DND-41 (cell line): ENCODE measurements around the gene CD63.

Experiments
- ATAC-seq: fragments of 200-7000 bp; cut with Tn5 transposase; 3 replicates; pipeline ENCODE4 v1.9.1; 2021; ENCODE audit warnings: low read depth; ENCODE audit not compliant: insufficient read depth
- DNase-seq: peaks from one replicate; pipeline ENCODE4 v3.0.0-alpha.2; 2020
- H2AFZ ChIP-seq: 2 replicates; pipeline ENCODE4 v1.6.0; 2012; ENCODE audit warnings: low read depth, low read length
- H3K27ac ChIP-seq: 2 replicates; pipeline ENCODE4 v1.5.1; 2012; ENCODE audit warnings: low read length, inconsistent platforms
- H3K27me3 ChIP-seq: fragments of 200-600 bp; sonication (generic); 2 replicates; pipeline ENCODE4 v1.6.0; 2012; ENCODE audit warnings: low read length, mild to moderate bottlenecking, inconsistent platforms; ENCODE audit not compliant: insufficient read depth, poor library complexity
- H3K36me3 ChIP-seq: 2 replicates; pipeline ENCODE4 v1.5.1; 2012; ENCODE audit warnings: low read length, inconsistent platforms; ENCODE audit not compliant: insufficient read depth
- H3K4me1 ChIP-seq: 2 replicates; pipeline ENCODE4 v1.5.1; 2012; ENCODE audit warnings: mild to moderate bottlenecking, low read length; ENCODE audit not compliant: insufficient read depth
- H3K4me2 ChIP-seq: 2 replicates; pipeline ENCODE4 v1.6.0; 2012; ENCODE audit warnings: mild to moderate bottlenecking, moderate library complexity, low read length, inconsistent platforms; ENCODE audit not compliant: insufficient read depth
- H3K4me3 ChIP-seq, 2 experiments: fragments of 200-600 bp in 1 of 2; shearing (Covaris generic) in 1 of 2; 2 replicates each; pipeline ENCODE4 v1.5.1; 2012 to 2016; ENCODE audit warnings: inconsistent platforms in 2 of 2, low read length in 2 of 2, mild to moderate bottlenecking in 2 of 2, low read depth in 1 of 2, moderate library complexity in 1 of 2
- H3K79me2 ChIP-seq: 2 replicates; pipeline ENCODE4 v1.6.0; 2012; ENCODE audit warnings: low read length, inconsistent platforms; ENCODE audit not compliant: insufficient read depth
- H3K9ac ChIP-seq: 2 replicates; pipeline ENCODE4 v1.6.0; 2012; ENCODE audit warnings: low read depth, mild to moderate bottlenecking, inconsistent platforms, low read length, moderate library complexity
- H3K9me3 ChIP-seq: 2 replicates; pipeline ENCODE4 v1.5.1; 2012; ENCODE audit warnings: low read length, moderate library complexity, mild to moderate bottlenecking, inconsistent platforms; ENCODE audit not compliant: insufficient read depth, severe bottlenecking
- H4K20me1 ChIP-seq: 2 replicates; pipeline ENCODE4 v1.6.0; 2012; ENCODE audit warnings: low read length; ENCODE audit not compliant: insufficient read depth
- EZH2 ChIP-seq: IDR thresholded peaks from 3 replicates; pipeline ENCODE4 v1.6.1; 2012; ENCODE audit warnings: borderline replicate concordance, low read depth, mild to moderate bottlenecking, moderate library complexity, low read length, inconsistent platforms; ENCODE audit not compliant: severe bottlenecking
- TF ChIP-seq, protein P1 (sequence below): IDR thresholded peaks from 2 replicates; pipeline ENCODE4 v1.5.1; 2012; ENCODE audit warnings: borderline replicate concordance, low read length, moderate library complexity, mild to moderate bottlenecking; ENCODE audit not compliant: poor library complexity, severe bottlenecking; ENCODE audit errors: extremely low read depth

Gene CD63

DNA sequence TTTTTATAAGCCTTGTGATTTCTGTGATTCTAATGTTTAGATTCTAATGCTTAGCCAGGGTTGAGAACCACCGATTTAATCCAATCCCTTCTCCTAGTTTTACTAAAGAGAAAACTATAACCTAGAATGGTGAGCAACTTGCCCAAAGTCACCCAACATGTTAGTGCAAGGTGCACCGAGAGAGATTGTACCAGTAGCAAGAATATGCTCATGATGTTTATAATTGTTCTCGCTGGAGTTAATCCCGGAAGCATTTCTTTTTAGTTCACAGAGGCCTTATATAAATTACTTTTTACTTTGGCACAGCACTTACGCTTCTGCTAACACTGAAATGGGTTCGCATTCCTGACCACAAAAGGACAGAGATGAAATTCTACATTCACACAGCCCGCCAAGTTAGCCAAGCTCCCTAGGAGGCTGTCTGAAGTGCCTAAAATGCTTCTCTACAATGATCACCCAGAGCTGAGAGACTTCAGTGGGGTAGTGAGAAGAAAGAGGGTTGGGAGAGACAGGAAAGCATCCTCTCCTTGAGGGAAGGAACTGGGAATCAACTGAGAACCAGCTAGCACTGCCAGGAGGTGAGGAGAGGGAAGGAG lies 13.5 kb downstream of the CD63 start:
- DNase-seq (no peak), ATAC-seq (no peak)
- H2AFZ ChIP-seq = peak overlapping the region; percentile 94
- peak overlapping the region; percentile 40 to 70; a peak in 3 of 4 replicates for H3K4me3 ChIP-seq
- peak overlapping the region; percentile 97 for H3K4me2 ChIP-seq
- peak overlapping the region; percentile 79 for H3K27ac ChIP-seq
- H3K9me3 ChIP-seq = no peaks in the 10 kb centered on the region
- no peaks in the 10 kb centered on the region for H3K27me3 ChIP-seq
- H3K4me1 ChIP-seq = peaks cover 31% of the 10 kb centered on the region
- H4K20me1 ChIP-seq = no peaks in the 10 kb centered on the region
- peaks cover 22% of the 10 kb centered on the region for H3K36me3 ChIP-seq
- H3K9ac ChIP-seq = peak overlapping the region; percentile 70
- H3K79me2 ChIP-seq = peaks cover 24% of the 10 kb centered on the region
- TF ChIP-seq, protein P1, sequence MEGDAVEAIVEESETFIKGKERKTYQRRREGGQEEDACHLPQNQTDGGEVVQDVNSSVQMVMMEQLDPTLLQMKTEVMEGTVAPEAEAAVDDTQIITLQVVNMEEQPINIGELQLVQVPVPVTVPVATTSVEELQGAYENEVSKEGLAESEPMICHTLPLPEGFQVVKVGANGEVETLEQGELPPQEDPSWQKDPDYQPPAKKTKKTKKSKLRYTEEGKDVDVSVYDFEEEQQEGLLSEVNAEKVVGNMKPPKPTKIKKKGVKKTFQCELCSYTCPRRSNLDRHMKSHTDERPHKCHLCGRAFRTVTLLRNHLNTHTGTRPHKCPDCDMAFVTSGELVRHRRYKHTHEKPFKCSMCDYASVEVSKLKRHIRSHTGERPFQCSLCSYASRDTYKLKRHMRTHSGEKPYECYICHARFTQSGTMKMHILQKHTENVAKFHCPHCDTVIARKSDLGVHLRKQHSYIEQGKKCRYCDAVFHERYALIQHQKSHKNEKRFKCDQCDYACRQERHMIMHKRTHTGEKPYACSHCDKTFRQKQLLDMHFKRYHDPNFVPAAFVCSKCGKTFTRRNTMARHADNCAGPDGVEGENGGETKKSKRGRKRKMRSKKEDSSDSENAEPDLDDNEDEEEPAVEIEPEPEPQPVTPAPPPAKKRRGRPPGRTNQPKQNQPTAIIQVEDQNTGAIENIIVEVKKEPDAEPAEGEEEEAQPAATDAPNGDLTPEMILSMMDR = no peak
- no peak for TF ChIP-seq EZH2

- Histone ChIP-seq H3K4me1 (peaks cover 31% of the 10 kb centered on the region), H4K20me1 (no peaks in the 10 kb centered on the region), H3K9me3 (no peaks in the 10 kb centered on the region)
These were observed 15.1 kb downstream of the CD63 start for GRCh38 chr12:55713721-55714120.

GRCh38 chr12:55712700-55713415 lies 16.0 kb downstream of the CD63 start:
- H3K79me2 ChIP-seq = peaks cover 16% of the 10 kb centered on the region
- peaks cover 26% of the 10 kb centered on the region for H3K4me1 ChIP-seq
- no peak for ATAC-seq
- no peak overlapping the region for H3K4me2 ChIP-seq
- no peaks in the 10 kb centered on the region for H4K20me1 ChIP-seq
- no peak overlapping the region for H3K27ac ChIP-seq
- no peak for DNase-seq
- H3K27me3 ChIP-seq = peaks cover 19% of the 10 kb centered on the region
- no peak overlapping the region for H3K4me3 ChIP-seq
- TF ChIP-seq EZH2 = no peak
- TF ChIP-seq, protein P1 = no peak
- no peak overlapping the region for H2AFZ ChIP-seq
- H3K9ac ChIP-seq = no peak overlapping the region
- H3K36me3 ChIP-seq = no peaks in the 10 kb centered on the region
- no peaks in the 10 kb centered on the region for H3K9me3 ChIP-seq

More at GRCh38 chr12:55713721-55714120, 15.1 kb downstream of the CD63 start:
- Histone ChIP-seq H3K4me3 (no peak overlapping the region), H3K36me3 (peaks cover 6% of the 10 kb centered on the region; the same call in 1 of the 2 replicates), H3K27ac (no peak overlapping the region), H3K79me2 (peaks cover 24% of the 10 kb centered on the region), H3K9ac (no peak overlapping the region), H3K27me3 (peaks cover 10% of the 10 kb centered on the region), H3K4me2 (no peak overlapping the region), H2AFZ (no peak overlapping the region)
- TF ChIP-seq, protein P1 = no peak
- TF ChIP-seq EZH2 = no peak
- ATAC-seq (no peak), DNase-seq (no peak)
